RCC 7860 (cell line): Measurements from ENCODE around the gene MRPS18A.

ENCODE experiments used
- DNase-seq: peaks from one replicate; pipeline ENCODE4 v3.0.0-alpha.2; 2015; ENCODE audit warnings: low spot score
- FAIRE-seq: peaks from 2 replicates; lab custom pipeline; 2012; peaks lifted over from hg19 to GRCh38; lab: Jason Lieb, UNC

The MRPS18A gene

DNA sequence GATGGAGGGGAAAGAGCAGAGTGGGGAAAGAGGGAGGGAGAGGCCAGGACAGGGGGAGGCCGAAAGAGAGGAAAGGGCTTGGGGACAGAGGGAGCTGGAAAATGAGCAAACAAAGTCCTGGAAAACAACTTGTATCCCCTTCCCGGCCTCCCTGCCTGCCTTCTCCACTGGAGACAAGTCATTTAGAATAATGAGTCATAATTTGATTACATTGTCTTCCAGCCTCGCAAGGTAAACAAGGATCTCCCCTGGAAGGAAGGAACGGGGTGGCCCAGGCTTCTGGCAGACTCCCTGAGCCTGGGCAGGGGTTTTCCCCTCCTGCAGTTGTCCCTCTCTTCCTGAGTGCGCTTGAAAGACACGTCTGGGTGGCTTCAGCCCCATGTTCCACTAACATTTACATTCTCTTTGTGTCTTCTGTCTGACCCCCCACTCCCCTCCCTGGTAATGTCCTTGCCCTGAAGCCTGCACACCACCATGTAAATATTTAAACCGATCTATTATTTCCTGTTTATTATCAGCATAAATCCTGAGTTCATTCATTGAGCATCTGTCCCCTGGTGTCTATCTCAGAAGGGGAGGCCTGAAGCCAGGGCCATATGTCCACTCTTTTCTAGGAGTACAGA, 12.1 kb upstream of the MRPS18A start:
- DNase-seq: no peak
- no peak for FAIRE-seq

DNA sequence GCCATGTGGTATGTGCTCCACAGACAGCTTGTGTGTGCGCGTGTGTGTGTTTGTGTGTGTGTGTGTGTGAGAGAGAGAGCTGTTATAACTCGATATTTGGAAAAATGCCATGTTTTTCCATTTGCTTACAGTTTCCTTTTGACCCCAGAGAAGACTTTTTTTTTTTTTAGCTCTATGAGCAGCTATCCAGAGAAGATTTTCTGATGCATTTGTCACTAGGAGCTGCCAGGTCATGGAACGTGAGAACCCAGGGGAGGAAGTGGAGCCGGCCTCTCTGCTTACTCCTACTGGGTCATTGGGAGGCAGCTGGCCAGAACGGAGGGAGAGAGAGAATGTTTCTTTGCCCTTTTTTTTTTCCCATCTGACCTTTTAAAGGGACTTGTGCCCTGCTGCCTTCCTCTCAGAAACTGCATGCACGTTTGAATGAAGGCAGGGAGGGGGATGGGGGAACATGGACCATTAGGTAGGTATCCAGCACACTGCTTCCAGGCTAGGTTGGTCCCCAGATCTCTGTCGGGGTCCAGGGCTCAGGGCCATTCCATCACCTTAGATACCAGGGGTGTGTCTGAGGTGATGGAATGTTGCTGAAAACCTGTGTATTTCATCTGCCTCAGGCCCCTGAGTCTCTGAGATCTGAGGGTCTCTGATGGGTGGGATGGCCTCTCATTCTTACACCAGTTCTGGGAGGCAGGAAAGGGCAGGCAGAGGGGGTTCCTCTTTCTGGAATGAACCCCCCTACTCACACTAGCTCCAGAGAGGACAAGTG, 11.2 kb upstream of the MRPS18A start:
- FAIRE-seq (no peak), DNase-seq (peak; percentile 28)

DNA sequence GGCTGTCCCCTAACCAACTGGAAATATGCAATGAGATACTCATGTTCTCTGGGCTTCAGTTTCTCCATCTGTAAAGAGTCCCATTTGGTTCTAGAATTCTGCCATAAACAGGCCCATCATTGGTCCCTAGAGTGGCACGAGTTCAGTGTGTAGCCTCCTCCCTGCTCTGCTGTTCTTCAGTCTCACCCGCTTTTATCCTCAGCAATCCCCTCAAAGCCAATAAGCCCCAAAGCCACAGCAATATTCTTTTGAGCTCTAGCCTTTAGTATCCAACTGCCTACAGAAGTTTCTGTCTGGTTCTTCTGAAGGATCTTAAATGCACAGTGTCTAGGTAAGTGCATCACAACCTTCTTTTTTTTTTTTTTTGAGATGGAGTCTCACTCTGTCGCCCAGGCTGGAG, 9.8 kb upstream of the MRPS18A start:
- no peak for DNase-seq
- FAIRE-seq: no peak

DNA sequence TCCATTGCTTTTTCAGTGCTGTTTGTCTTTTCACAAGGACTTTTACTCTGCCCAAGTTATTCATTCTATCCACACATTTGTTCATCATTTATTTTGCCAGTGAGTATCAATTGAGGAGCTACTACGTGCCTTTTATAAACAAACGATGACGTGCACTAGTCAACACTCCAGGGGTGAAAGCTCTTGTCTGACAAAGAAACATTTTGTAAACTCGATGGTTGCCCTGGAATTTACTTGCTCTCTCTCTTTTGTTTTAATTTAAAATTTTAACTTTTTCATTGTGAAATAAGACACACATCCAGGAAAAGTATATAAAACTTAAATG, 8.3 kb upstream of the MRPS18A start:
- FAIRE-seq: no peak
- DNase-seq: no peak

DNA sequence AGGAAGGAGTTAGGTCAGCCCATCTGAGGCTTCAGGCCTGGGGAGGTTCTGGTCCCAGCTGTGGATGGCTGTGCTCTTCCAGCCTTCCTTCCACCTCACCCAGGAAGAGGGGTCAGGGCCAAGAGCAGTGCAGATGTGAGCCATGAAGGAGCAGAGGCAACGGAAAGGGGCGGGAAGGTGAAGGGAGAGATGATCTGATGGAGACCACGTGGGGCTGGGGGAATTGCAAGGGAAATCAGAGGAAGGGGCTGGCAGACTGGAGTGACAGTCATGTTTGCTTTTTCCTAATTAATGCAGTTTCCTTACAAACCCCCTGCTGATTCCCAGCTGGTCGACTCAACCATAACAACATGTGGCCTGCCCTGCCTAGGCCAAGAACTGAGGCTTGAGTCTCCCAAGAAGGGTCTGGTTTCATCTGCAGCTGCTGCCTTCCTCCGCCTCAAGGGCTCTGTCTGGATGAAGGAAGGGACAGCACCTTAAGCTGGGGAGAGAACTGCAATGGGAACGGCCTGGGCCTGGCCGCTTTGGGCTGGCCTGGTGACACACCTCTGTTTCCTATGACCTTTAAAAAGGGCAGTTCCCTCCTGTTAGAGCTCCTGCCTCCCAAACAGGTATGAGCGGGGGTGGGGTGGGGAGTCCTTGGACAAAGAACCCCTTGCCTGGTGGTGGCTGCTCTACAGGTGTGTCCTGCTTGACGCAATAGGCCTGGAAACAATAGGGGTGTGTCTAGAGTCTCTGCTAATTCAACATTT, 7.8 kb upstream of the MRPS18A start:
- FAIRE-seq (no peak), DNase-seq (no peak)

DNA sequence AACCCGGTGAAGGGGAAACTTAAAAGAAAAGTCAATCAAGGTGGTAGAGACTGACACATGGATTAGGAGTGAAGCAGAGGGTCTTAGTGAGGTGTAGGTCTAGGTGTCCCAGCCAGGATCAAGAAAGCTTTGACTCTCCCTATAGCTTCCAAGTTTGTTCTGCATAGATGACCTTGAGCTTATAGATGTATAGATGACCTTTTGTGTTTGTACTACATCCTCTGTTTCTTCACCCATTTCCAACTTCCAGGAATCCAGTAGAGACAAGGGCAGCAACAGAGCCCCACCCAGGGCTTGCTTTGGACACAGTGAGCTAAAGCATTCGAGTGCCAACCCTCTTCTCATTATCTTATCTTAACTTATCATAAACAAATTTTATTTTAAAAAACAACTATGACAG, 1.8 kb upstream of the MRPS18A start:
- FAIRE-seq: no peak
- no peak for DNase-seq

DNA sequence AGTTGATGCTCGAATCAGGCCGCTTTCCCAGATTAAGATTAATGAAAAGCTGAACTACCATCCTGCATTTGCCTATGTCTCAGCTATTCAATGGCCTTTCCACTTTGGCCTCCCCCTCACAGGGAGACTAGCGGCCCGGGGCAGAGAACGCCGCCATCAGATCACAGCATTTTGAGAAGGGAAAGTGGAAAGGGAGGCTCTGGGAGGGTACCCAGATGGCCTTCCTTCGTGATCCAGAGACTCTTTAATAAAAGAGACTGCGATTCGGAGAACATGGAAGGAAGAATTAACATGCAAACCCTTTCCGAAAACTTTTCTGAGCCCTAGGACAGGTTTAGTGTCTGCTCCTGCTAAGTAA, 533 bp downstream of the MRPS18A start:
- FAIRE-seq: no peak
- DNase-seq: no peak

DNA sequence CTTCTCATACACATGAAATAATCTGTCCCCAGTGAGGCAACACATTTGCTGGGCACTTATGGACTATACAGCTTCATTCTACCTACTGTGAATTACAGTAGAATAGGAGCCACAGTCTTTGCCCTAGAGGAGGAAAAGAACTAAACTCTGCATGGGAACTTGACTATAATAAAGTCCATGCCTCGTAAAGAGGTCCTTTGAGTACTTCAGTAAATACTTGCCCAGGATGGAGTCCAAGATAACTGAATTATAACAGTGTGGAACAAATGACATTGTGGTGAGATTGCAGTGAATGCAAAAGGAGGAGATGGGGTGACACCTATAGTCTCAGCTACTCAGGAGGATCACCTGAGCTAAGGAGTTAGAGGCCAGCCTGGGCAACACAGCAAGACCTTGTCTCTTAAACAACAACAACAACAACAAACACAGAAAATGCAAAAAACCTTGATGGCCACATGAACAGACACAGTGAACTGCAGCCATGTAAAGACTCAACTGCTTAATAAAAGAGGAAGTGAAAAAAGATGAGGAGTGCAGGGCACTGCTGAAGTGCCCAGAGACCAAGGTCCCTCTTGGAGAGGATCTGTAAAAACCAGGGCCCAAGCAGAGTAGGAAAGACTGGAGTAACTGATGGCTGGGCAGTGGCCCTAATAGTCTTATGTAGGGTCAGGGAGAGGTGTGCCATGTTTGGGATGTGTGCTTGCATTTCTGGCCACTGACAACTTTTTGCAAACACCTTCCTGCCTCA, 3.7 kb downstream of the MRPS18A start:
- DNase-seq (no peak), FAIRE-seq (no peak)

DNA sequence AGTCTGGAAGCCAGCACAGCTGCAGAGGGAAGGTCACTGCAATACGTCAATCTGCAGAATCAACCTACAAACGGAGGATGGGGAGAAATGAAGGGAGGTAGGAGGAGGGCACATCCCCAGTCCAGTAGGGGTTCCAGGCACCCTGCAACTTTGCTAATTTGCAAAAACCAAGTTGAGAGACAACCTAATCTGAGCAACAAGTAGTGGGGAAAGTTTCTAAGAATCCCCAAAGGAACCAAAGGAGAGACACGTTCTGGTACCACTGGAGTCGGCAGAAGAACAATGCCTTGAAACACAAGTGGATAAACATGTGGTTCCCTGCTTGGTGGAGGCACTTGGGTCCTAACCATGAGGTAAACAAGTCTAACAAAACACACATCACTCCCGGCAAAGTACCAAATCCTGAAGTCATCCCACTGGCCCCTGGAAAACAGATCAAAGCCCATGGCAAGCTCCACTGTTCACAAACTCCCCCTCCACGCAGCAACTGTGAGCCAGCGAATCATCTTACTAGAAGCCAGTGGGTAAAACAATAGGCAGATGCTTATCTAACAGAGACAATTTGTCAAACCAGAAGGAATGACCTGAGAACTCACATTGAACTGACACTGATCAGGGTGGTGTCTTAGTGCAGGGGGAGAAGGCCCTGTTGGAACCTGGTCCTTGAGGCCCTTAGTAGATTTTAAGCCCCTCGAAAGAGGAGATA, 4.7 kb downstream of the MRPS18A start:
- FAIRE-seq (no peak), DNase-seq (no peak)

DNA sequence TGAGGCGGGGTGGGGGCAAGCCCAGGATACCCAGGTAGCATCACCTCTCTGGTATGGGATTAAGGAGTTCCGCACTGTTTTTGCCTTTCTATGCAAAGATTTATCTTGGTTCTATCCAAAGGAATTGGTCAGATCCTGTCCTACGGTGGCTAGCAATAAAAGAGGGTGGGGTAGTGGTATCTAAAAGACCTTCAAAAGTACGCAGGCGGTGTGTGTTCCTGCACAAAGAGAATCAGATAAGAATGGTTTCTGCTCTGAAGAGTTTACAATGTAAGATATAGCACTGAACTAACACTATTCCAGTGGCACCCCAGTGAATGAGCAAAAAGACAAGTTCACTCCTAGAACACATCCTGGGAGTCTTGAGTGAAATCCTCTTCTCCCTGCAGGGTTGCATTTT, 6.3 kb downstream of the MRPS18A start:
- no peak for FAIRE-seq
- no peak for DNase-seq

DNA sequence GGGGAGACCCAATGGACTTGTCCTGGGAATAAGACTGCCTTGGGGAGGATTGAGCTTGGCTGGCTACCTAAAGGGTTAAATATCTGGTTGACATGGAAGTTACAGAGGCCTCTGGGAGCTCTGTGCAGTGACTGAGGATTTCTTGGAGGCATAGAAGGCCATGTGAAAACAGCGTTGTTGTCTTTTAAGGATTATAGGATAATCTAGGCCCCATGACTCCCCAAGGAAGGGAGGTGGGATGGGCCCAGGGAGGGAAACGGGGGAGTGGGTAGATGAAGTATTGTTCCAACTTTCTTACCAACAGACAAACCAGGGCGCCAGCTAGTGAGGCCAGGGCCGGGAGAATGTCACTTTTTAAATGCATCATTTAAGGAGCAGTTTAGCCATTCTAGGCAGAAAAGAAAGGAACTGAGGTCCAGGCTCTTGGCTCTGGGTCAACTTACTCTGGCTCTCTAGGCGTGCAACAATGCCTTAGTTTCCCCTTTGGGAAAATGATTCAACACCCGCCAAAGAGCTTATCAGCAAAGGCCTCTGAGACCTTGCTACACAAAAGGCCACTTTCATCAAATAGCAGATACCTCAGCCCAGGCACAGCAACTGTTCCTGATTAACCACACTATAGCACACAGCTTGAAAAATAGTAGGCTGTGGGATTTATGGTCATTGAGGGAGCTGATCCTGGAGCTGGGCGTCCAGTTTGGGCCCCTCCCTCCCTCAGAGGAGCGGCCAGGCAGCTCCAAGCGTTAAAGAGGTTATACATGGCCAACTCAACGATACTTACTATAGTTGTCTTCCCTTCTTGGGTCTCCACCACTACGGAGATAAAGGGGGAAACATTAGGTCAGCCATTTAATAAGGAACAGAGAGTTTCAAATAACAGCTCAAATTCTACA, 7.0 kb downstream of the MRPS18A start:
- no peak for DNase-seq
- FAIRE-seq: no peak

DNA sequence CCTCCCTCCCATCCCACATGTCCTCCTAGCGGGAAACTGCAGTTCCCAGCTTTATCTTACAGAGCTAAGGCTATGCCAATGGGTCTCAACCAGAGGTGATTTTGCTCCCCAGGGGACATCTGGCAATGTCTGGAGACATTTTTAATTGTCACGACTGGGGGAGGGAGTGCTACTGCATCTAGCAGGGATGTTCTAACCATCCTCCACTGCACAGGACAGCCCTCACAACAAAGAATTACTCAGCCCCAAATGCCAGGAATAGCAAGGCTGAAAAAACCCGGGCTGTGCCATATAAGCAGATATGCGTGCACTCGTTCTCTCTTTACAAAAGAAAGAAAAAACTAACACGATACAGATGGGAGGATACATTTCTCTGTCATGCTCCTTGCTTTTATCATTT, 8.5 kb downstream of the MRPS18A start:
- DNase-seq: no peak
- no peak for FAIRE-seq

DNA sequence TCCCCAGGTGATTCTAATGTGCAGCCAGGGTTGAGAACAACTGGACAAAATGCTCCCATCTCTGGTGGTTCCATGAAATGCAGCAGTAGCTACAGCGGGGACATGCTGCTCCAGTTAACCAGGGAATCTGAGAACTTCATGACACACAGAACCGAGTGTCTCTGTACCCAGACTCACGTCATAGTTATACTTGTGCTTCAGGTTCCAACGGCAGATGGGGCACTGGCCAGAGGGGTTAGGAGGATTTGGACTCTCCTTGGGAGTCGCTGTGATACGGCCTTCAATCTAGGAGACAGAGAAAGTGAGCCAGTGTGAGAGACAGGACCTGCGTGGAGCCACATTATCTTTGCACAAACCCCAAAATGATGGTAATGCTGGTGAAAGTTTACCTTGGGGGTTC, 9.2 kb downstream of the MRPS18A start:
- DNase-seq (no peak), FAIRE-seq (no peak)

DNA sequence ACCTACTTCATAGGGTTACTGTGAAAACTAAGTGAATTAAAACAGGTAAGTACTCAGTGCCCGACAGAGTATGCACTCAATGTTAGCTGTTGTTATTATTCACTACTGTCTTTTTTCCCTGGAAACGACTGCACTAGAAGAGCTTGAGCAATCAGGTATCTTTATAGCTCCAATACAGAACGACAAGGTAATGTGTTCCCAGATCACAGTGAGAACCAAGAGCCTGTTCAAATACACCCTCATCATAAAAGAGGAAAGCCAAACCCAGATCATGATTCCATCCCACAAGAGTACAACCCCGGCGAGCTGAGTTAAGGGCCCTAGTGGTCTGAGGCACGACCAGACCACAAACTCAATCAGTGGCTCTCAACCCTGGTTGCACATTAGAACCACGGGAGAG, 9.8 kb downstream of the MRPS18A start:
- no peak for DNase-seq
- no peak for FAIRE-seq

DNA sequence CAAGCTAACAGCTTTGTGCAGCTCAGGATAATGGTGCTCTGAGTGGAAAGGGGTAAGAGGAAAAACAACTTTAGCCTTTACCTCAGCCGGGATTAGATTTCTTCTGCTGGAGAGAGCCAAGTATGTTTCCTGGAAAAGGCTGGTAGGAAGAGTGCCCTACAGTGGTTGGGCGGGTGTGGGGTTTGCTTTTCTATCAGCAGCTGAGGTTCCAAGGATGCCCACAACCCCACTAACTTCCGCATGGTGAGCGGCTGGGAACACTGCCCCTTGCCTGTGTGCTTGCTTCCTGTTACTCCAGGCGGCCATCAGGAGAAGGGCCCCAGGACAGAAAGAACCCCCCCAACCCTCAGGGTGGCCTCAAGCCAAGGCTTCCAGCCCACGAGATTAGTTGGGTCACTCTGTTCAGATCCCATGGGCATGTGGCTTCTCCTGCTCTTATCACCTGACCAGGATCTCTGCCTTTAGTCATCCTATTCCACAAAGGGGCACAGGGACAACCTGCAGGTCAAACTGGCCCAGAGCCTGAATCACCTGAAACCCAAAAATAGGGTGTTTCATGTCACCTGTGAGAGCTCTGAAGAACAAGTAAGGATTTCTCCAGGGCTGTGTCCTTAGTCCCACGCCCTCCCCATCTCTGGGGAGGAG, 10.5 kb downstream of the MRPS18A start:
- FAIRE-seq (no peak), DNase-seq (no peak)

DNA sequence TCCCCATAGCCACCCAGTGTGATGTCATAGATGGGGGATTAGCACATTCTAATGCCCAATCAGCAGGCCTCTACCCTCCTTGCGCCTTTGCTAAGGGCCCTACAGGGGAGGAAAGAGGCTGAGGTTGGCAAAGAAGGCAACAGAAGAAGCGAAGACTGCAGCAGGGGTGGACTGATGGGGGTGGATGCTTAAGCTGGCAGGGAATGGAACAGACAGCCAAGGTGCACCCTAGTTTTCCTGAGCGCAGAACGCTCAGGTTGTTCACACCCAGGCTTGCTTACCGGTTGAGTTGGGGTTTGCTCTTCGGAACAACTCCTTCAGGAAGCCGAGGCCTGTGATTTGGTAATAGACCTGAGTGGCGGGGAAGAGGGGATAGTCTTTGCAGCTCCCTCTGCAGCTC, 12.7 kb downstream of the MRPS18A start:
- no peak for FAIRE-seq

DNA sequence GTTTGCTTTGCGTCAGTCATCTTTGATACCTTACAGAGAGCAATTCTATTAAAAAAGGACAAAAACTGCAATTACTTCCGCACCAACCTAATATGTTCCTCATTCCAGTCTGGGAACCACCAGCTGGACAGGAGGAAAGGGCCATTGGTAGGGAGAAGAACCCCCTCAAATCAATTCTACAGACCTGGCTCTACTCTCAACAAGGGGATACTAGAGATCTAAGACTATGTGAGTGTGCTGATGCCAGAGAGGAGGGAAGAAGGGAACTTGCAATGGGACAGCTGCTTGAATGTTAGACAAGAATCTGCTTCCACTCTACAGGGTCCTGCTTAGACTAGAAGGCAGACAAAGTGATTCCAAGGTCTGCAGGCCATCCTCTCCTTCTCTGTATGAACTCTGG, 13.3 kb downstream of the MRPS18A start:
- DNase-seq (no peak), FAIRE-seq (no peak)

More for the DNA sequence above, 12.7 kb downstream of the MRPS18A start:
- DNase-seq: no peak

DNA sequence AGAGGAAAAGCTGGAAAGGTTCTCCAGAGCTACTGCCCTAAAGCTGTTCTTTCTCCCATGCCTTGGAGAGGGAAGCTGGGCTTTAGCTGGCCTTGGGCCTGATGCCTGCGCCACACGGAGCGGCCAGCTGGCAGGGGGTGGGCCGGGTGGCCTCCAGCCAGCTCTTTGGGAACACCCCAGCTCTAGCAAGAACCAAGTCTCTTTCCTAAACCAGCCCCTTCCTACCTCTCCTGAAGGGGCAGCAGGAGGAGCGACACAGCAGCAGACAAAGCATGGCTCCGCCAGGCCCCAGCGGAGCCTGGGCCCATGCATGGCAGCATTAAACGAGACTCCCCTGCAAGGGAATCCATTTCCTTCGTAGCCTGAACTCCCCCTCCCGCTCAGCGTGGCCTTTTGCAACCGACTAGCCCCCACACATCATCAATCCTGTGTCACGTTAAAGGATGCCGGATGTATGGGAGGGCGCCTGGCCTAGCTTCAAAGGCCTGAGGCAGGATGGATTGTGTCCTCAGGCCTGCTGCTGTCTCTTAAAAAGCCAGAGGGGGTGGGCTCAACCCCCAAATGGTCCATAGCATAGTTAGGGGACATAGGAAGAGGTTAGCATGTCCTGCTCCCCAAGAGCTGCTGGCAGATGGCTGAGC, 14.0 kb downstream of the MRPS18A start:
- no peak for FAIRE-seq
- DNase-seq: no peak
